ENCODE results near the gene RSRC1. TPM values are rescaled to one million over a fixed set of nuclear protein-coding genes. Genes with fewer than 3 reads are reported as not detected.

The RSRC1 gene
- total RNA-seq, 1 experiment from 2014 or later = 49.4 TPM

GRCh38 chr3:158074591-158074990 lies 35.3 kb upstream of the RSRC1 start:
- POLR2A ChIA-PET = no interaction called here
- intact Hi-C loops (cut with micrococcal nuclease; ENCODE audit: unreplicated experiment) (no loop called here), in situ Hi-C loops (cut with HindIII; ENCODE audit: low pct_unique_long_range_greater_than_20kb, low sequenced_read_pairs) (no loop called here)
- Histone ChIP-seq H3K27ac (ENCODE audit: low read length) (no peak overlapping the region), H3K9me3 (ENCODE audit: control insufficient read depth, insufficient read depth, low read depth, low read length) (no peaks in the 10 kb centered on the region), H3K4me3 (ENCODE audit: low read depth in 2 of 2, low read length in 2 of 2) (no peak overlapping the region), H3K36me3 (ENCODE audit: control insufficient read depth, insufficient read depth, low read length) (no peaks in the 10 kb centered on the region), H3K27me3 (ENCODE audit: control insufficient read depth, insufficient read depth, low read length) (no peaks in the 10 kb centered on the region; the same call in 1 of the 2 replicates), H3K4me1 (ENCODE audit: control insufficient read depth, insufficient read depth, low read length) (no peaks in the 10 kb centered on the region)
- CTCF ChIA-PET = no interaction called here
- no peak for DNase-seq (ENCODE audit: low read depth, low spot score)
- ATAC-seq = no peak
- TF ChIP-seq POLR2AphosphoS5 (IDR thresholded peaks at IDR 0.05; ENCODE audit: low read depth, low read length) (no peak), SIN3A (IDR thresholded peaks at IDR 0.05; ENCODE audit: borderline replicate concordance, insufficient read depth, low read depth, low read length) (no peak), TCF7L2 (IDR thresholded peaks at IDR 0.05; ENCODE audit: low read depth, low read length) (no peak), REST (IDR thresholded peaks at IDR 0.05; ENCODE audit: insufficient read depth in 1 of 2, low read depth in 2 of 2, low read length in 1 of 2) (no peak)
- TF ChIP-seq, protein P1, sequence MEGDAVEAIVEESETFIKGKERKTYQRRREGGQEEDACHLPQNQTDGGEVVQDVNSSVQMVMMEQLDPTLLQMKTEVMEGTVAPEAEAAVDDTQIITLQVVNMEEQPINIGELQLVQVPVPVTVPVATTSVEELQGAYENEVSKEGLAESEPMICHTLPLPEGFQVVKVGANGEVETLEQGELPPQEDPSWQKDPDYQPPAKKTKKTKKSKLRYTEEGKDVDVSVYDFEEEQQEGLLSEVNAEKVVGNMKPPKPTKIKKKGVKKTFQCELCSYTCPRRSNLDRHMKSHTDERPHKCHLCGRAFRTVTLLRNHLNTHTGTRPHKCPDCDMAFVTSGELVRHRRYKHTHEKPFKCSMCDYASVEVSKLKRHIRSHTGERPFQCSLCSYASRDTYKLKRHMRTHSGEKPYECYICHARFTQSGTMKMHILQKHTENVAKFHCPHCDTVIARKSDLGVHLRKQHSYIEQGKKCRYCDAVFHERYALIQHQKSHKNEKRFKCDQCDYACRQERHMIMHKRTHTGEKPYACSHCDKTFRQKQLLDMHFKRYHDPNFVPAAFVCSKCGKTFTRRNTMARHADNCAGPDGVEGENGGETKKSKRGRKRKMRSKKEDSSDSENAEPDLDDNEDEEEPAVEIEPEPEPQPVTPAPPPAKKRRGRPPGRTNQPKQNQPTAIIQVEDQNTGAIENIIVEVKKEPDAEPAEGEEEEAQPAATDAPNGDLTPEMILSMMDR (IDR thresholded peaks at IDR 0.05) = no peak
- no TSS peak for BruUV-seq (replicated peaks)

DNA sequence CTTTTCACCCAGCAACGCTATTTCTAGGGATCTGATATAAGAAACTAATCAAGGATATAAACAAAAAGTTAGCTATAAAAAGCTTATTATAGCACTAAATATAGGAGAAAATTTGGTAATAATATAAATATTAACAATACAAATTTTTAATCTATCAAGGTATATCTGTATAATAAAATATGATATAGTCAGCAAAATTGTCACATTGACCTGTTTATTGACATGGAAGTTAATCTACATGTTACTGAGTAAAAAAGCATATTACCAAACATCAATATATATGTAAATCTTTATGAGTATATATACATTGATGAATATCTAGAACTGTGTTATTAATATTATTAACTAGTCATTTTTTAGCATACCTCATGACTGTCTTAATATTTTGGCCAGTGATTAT lies 30.3 kb upstream of the RSRC1 start:
- no peak for TF ChIP-seq REST (IDR thresholded peaks at IDR 0.05; ENCODE audit: insufficient read depth in 1 of 2, low read depth in 2 of 2, low read length in 1 of 2)
- TF ChIP-seq POLR2AphosphoS5 (IDR thresholded peaks at IDR 0.05; ENCODE audit: low read depth, low read length) = no peak
- TF ChIP-seq, protein P1 (IDR thresholded peaks at IDR 0.05) = no peak
- TF ChIP-seq TCF7L2 (IDR thresholded peaks at IDR 0.05; ENCODE audit: low read depth, low read length) = no peak
- no peak for TF ChIP-seq SIN3A (IDR thresholded peaks at IDR 0.05; ENCODE audit: borderline replicate concordance, insufficient read depth, low read depth, low read length)
- CTCF ChIA-PET = no interaction called here
- in situ Hi-C loops (cut with HindIII; ENCODE audit: low pct_unique_long_range_greater_than_20kb, low sequenced_read_pairs) = no loop called here
- Histone ChIP-seq H3K36me3 (ENCODE audit: control insufficient read depth, insufficient read depth, low read length) (no peaks in the 10 kb centered on the region), H3K4me3 (ENCODE audit: low read depth in 2 of 2, low read length in 2 of 2) (no peak overlapping the region), H3K27me3 (ENCODE audit: control insufficient read depth, insufficient read depth, low read length) (peaks cover 2% of the 10 kb centered on the region; the same call in 1 of the 2 replicates), H3K4me1 (ENCODE audit: control insufficient read depth, insufficient read depth, low read length) (no peaks in the 10 kb centered on the region), H3K27ac (ENCODE audit: low read length) (no peak overlapping the region), H3K9me3 (ENCODE audit: control insufficient read depth, insufficient read depth, low read depth, low read length) (no peaks in the 10 kb centered on the region)
- BruUV-seq (replicated peaks) = no TSS peak
- DNase-seq (ENCODE audit: low read depth, low spot score) (no peak), ATAC-seq (no peak)
- intact Hi-C loops (cut with micrococcal nuclease; ENCODE audit: unreplicated experiment) = no loop called here
- POLR2A ChIA-PET = interaction anchor here (0.6 kb wide), 1 partner anchor 22 kb away, joined by 4 read pairs; no protein-coding TSS in a partner anchor
